HT-29 (cell line): Measurements from ENCODE around the gene TTC19. TPM values are rescaled to one million over a fixed set of nuclear protein-coding genes. Genes with fewer than 3 reads are reported as not detected.

Experiments used
- total RNA-seq: library from RNA; depleted of rRNA; stranded (reverse); fragments of >200 nt; shearing (Covaris generic); gene quantifications from 2 replicates; pipeline ENCODE4 v1.2.3, GENCODE V29; 2014; rRNA removed

Gene TTC19
- total RNA-seq, 1 experiment from 2014 or later, result 45.8 TPM

Other genes with a start within 250 kb of the TTC19 start
- 5.3 and 8.2 TPM in 2 replicates for gene ADORA2B, start 54.7 kb upstream of the TTC19 start, total RNA-seq
- gene ZSWIM7, start 120 bp upstream of the TTC19 start, total RNA-seq, result 12.2 and 20.3 TPM in 2 replicates
- 67.7 and 72.4 TPM in 2 replicates for gene NCOR1, start 215.7 kb downstream of the TTC19 start, total RNA-seq
- 17.0 and 20.9 TPM in 2 replicates for gene PIGL, start 217.4 kb downstream of the TTC19 start, total RNA-seq